HepG2 (cell line): ENCODE measurements around the gene SNRPD3. TPM values are rescaled to one million over a fixed set of nuclear protein-coding genes. Genes with fewer than 3 reads are reported as not detected.

Experiments
- BCL6 ChIP-seq: IDR thresholded peaks from 2 replicates; pipeline ENCODE4 v1.6.1; 2016; ENCODE audit warnings: missing genetic modification reagents, missing compliant biosample characterization
- DRAP1 ChIP-seq: IDR thresholded peaks from 2 replicates; pipeline ENCODE4 v1.6.1; 2016; ENCODE audit warnings: missing genetic modification reagents, missing compliant biosample characterization
- FOSL2 ChIP-seq: sonication (generic); formaldehyde crosslinking; IDR thresholded peaks from 2 replicates; pipeline ENCODE4 v1.4.0; 2020; ENCODE audit warnings: missing genetic modification reagents
- RXRB ChIP-seq: IDR thresholded peaks from 2 replicates; pipeline ENCODE4 v1.6.1; 2016; ENCODE audit warnings: borderline replicate concordance, missing genetic modification reagents, missing compliant biosample characterization
- TBX2 ChIP-seq: sonication (generic); formaldehyde crosslinking; IDR thresholded peaks from 2 replicates; pipeline ENCODE4 v1.5.0; 2020; ENCODE audit warnings: missing genetic modification reagents, mild to moderate bottlenecking, borderline replicate concordance
- ZGPAT ChIP-seq: IDR thresholded peaks from 2 replicates; pipeline ENCODE4 v1.6.1; 2016; ENCODE audit warnings: mild to moderate bottlenecking
- ZNF121 ChIP-seq: sonication (generic); formaldehyde crosslinking; IDR thresholded peaks from 2 replicates; pipeline ENCODE4 v1.5.0; 2020; ENCODE audit warnings: mild to moderate bottlenecking, missing genetic modification reagents
- ZNF251 ChIP-seq: sonication (generic); formaldehyde crosslinking; IDR thresholded peaks from 2 replicates; pipeline ENCODE4 v1.9.0; 2021; ENCODE audit warnings: mild to moderate bottlenecking, missing genetic modification reagents
- ZNF607 ChIP-seq: sonication (generic); formaldehyde crosslinking; IDR thresholded peaks from 2 replicates; pipeline ENCODE4 v1.5.1; 2020; ENCODE audit warnings: missing genetic modification reagents, mild to moderate bottlenecking, borderline replicate concordance
- ZSCAN22 ChIP-seq: sonication (generic); formaldehyde crosslinking; IDR thresholded peaks from 2 replicates; pipeline ENCODE4 v1.4.0; 2020; ENCODE audit warnings: mild to moderate bottlenecking, missing genetic modification reagents
- ZSCAN25 ChIP-seq: sonication (generic); formaldehyde crosslinking; IDR thresholded peaks from 2 replicates; pipeline ENCODE4 v1.8.0; 2022; ENCODE audit warnings: mild to moderate bottlenecking, missing genetic modification reagents
- polyA plus RNA-seq, 8 experiments: library from polyadenylated mRNA; depleted of rRNA in 3 of 8; stranded (reverse) in 7 of 8; unstranded in 1 of 8; fragments of >200 nt; fragmentation: Illumina TruSeq in 4 of 8; extraction: Trizol in 4 of 8; gene quantifications; 2 replicates each; pipeline versions ENCODE4 v1.2.1 to v1.2.3, GENCODE V29; 2011 to 2016; ENCODE audit warnings: low read depth in 4 of 8, missing spikeins in 1 of 8, mixed read lengths in 1 of 8; ENCODE audit not compliant: insufficient read depth in 1 of 8
- total RNA-seq, 5 experiments: library from RNA; depleted of rRNA; stranded (reverse); fragments of >200 nt; fragmentation: Illumina TruSeq; extraction: Trizol; gene quantifications; 2 replicates each; pipeline ENCODE4 v1.2.3, GENCODE V29; 2016; ENCODE audit warnings: low read depth in 1 of 5
- TF ChIP-seq, protein P1 (sequence below): IDR thresholded peaks from 2 replicates; pipeline ENCODE4 v1.4.0; 2020; ENCODE audit warnings: mild to moderate bottlenecking, missing genetic modification reagents
- TF ChIP-seq, protein P2 (sequence below): sonication (generic); formaldehyde crosslinking; IDR thresholded peaks from 2 replicates; pipeline ENCODE4 v1.5.1; 2020; ENCODE audit warnings: missing genetic modification reagents, mild to moderate bottlenecking, borderline replicate concordance
- TF ChIP-seq, protein P3 (sequence below): sonication (generic); formaldehyde crosslinking; IDR thresholded peaks from 2 replicates; pipeline ENCODE4 v1.4.0; 2020; ENCODE audit warnings: missing genetic modification reagents

SNRPD3 gene
- total and polyA plus RNA-seq, 2 of the 13 experiments (the other 11 are each of a cell fraction or from before 2014, with no cell fraction given), result 110 to 209 TPM

DNA sequence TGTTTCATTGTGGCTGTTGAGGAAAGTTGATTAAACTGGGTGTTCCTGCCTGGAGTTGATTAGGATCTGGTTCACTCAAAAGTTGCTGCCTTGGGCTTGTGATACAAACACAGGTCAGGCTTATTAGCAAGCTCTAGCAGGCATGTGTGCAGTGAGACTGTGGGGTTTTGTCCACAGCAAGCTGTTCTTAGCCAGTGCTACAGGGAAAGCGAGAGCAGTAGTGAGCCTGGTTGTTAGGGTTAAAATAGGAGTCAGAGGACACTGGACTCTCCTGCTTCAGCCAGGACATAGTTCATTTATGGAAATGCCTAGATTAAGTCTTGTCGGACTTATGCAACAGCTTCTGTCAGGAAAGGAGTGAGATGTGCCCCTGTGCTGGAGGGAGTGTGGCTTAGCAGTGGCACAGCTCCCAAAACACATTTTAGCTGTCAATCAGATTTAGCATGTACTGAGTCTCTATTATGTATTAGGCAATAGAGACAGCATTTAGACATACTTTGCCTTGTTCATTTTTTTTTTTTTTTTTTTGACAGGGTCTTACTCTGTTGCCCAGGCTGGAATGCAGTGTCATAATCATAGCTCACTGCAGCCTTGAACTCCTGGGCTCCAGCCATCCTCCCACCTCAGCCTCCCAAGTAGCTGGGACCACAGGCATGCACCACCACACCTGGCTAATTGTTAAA is 8.7 kb downstream of the SNRPD3 start (continued):
- TF ChIP-seq, protein P1, sequence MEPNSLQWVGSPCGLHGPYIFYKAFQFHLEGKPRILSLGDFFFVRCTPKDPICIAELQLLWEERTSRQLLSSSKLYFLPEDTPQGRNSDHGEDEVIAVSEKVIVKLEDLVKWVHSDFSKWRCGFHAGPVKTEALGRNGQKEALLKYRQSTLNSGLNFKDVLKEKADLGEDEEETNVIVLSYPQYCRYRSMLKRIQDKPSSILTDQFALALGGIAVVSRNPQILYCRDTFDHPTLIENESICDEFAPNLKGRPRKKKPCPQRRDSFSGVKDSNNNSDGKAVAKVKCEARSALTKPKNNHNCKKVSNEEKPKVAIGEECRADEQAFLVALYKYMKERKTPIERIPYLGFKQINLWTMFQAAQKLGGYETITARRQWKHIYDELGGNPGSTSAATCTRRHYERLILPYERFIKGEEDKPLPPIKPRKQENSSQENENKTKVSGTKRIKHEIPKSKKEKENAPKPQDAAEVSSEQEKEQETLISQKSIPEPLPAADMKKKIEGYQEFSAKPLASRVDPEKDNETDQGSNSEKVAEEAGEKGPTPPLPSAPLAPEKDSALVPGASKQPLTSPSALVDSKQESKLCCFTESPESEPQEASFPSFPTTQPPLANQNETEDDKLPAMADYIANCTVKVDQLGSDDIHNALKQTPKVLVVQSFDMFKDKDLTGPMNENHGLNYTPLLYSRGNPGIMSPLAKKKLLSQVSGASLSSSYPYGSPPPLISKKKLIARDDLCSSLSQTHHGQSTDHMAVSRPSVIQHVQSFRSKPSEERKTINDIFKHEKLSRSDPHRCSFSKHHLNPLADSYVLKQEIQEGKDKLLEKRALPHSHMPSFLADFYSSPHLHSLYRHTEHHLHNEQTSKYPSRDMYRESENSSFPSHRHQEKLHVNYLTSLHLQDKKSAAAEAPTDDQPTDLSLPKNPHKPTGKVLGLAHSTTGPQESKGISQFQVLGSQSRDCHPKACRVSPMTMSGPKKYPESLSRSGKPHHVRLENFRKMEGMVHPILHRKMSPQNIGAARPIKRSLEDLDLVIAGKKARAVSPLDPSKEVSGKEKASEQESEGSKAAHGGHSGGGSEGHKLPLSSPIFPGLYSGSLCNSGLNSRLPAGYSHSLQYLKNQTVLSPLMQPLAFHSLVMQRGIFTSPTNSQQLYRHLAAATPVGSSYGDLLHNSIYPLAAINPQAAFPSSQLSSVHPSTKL (CRISPR knock-in tag), result no peak
- TF ChIP-seq, protein P2, sequence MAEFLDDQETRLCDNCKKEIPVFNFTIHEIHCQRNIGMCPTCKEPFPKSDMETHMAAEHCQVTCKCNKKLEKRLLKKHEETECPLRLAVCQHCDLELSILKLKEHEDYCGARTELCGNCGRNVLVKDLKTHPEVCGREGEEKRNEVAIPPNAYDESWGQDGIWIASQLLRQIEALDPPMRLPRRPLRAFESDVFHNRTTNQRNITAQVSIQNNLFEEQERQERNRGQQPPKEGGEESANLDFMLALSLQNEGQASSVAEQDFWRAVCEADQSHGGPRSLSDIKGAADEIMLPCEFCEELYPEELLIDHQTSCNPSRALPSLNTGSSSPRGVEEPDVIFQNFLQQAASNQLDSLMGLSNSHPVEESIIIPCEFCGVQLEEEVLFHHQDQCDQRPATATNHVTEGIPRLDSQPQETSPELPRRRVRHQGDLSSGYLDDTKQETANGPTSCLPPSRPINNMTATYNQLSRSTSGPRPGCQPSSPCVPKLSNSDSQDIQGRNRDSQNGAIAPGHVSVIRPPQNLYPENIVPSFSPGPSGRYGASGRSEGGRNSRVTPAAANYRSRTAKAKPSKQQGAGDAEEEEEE (CRISPR knock-in tag), result no peak
- TF ChIP-seq ZNF251 (CRISPR knock-in tag), result 0 out of 2 replicates have a peak, but pooled peaks have one; percentile 44
- TF ChIP-seq TBX2 (CRISPR knock-in tag), result 0 out of 2 replicates have a peak, but pooled peaks have one; percentile 23
- peak; percentile 57; the same call in 1 of the 2 replicates for TF ChIP-seq RXRB (CRISPR knock-in tag)
- TF ChIP-seq DRAP1 (CRISPR knock-in tag), result peak; percentile 38; the same call in 1 of the 2 replicates
- peak; percentile 56; the same call in 1 of the 2 replicates for TF ChIP-seq BCL6
- TF ChIP-seq, protein P3, sequence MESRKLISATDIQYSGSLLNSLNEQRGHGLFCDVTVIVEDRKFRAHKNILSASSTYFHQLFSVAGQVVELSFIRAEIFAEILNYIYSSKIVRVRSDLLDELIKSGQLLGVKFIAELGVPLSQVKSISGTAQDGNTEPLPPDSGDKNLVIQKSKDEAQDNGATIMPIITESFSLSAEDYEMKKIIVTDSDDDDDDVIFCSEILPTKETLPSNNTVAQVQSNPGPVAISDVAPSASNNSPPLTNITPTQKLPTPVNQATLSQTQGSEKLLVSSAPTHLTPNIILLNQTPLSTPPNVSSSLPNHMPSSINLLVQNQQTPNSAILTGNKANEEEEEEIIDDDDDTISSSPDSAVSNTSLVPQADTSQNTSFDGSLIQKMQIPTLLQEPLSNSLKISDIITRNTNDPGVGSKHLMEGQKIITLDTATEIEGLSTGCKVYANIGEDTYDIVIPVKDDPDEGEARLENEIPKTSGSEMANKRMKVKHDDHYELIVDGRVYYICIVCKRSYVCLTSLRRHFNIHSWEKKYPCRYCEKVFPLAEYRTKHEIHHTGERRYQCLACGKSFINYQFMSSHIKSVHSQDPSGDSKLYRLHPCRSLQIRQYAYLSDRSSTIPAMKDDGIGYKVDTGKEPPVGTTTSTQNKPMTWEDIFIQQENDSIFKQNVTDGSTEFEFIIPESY (CRISPR knock-in tag), result no peak
- 0 out of 2 replicates have a peak, but pooled peaks have one; percentile 32 for TF ChIP-seq ZGPAT (CRISPR knock-in tag)
- TF ChIP-seq ZSCAN22, result no peak
- no peak for TF ChIP-seq FOSL2 (CRISPR knock-in tag)
- TF ChIP-seq ZSCAN25 (CRISPR knock-in tag), result no peak
- peak; percentile 97 for TF ChIP-seq ZNF121 (CRISPR knock-in tag)
- TF ChIP-seq ZNF607 (CRISPR knock-in tag), result no peak
